ENCODE measurements around the gene PDZD4.

- TF ChIP-seq EZH2 (IDR thresholded peaks at IDR 0.05; ENCODE audit: insufficient read depth, low read length) (no peak), CTCF (IDR thresholded peaks at IDR 0.05; ENCODE audit: insufficient read depth, low read depth, low read length) (no peak)
Observed at GRCh38 chrX:153774576-153775292, 55.6 kb downstream of the PDZD4 start.
